Endometrium (tissue), 2 donors: ENCODE results near the gene ARHGAP8.
"Not testable (repeated sequence)": the region's sequence is repeated elsewhere in the genome, so short reads cannot be mapped to it uniquely, and the experiment has no call there.

Experiments
- FAIRE-seq: peaks from 2 replicates; lab custom pipeline; 2012; peaks lifted over from hg19 to GRCh38; lab: Jason Lieb, UNC
- donor health status: control.
- donor health status: control.

ARHGAP8 gene

GRCh38 chr22:44831885-44832284 is 79.5 kb downstream of the ARHGAP8 start:
- no peak for FAIRE-seq

GRCh38 chr22:44834065-44834464 is 81.7 kb downstream of the ARHGAP8 start:
- peak; percentile 63 for FAIRE-seq

- FAIRE-seq: no peak
Observed at GRCh38 chr22:44837481-44837880, 85.1 kb downstream of the ARHGAP8 start.

- no peak for FAIRE-seq
Observed at GRCh38 chr22:44838316-44839016, 86.1 kb downstream of the ARHGAP8 start.

GRCh38 chr22:44839061-44839460 is 86.7 kb downstream of the ARHGAP8 start:
- FAIRE-seq: no peak

- no peak for FAIRE-seq
Observed at GRCh38 chr22:44839721-44840120, 87.3 kb downstream of the ARHGAP8 start.

- FAIRE-seq: no peak
Observed at GRCh38 chr22:44840611-44841322, 88.4 kb downstream of the ARHGAP8 start.

GRCh38 chr22:44842417-44842816 is 90.0 kb downstream of the ARHGAP8 start:
- no peak for FAIRE-seq

GRCh38 chr22:44845191-44845590 is 92.8 kb downstream of the ARHGAP8 start:
- no peak for FAIRE-seq

- no peak for FAIRE-seq
Observed at GRCh38 chr22:44845796-44846720, 93.7 kb downstream of the ARHGAP8 start.

- no peak for FAIRE-seq
Observed at GRCh38 chr22:44846726-44847275, 94.4 kb downstream of the ARHGAP8 start.

GRCh38 chr22:44847380-44847779 is 95.0 kb downstream of the ARHGAP8 start:
- FAIRE-seq: no peak

- no peak for FAIRE-seq
Observed at GRCh38 chr22:44847892-44848291, 95.5 kb downstream of the ARHGAP8 start.

GRCh38 chr22:44848296-44848741 is 95.9 kb downstream of the ARHGAP8 start:
- no peak for FAIRE-seq

GRCh38 chr22:44848791-44849420 is 96.5 kb downstream of the ARHGAP8 start:
- FAIRE-seq: no peak

- FAIRE-seq: no peak
Observed at GRCh38 chr22:44850946-44851345, 98.6 kb downstream of the ARHGAP8 start.

GRCh38 chr22:44854641-44855040 is 102.3 kb downstream of the ARHGAP8 start:
- FAIRE-seq: not testable (repeated sequence)

- FAIRE-seq: no peak
Observed at GRCh38 chr22:44855855-44856254, 103.5 kb downstream of the ARHGAP8 start.

GRCh38 chr22:44858819-44859218 is 106.4 kb downstream of the ARHGAP8 start:
- FAIRE-seq: not testable (repeated sequence)

GRCh38 chr22:44859641-44860040 is 107.3 kb downstream of the ARHGAP8 start:
- FAIRE-seq: no peak

- no peak for FAIRE-seq
Observed at GRCh38 chr22:44860311-44860710, 107.9 kb downstream of the ARHGAP8 start.

- FAIRE-seq: no peak
Observed at GRCh38 chr22:44861245-44861644, 108.9 kb downstream of the ARHGAP8 start.
